Prostate gland (tissue), 2 donors: ENCODE measurements around the gene ZNF471. TPM values are rescaled to one million over a fixed set of nuclear protein-coding genes. Genes with fewer than 3 reads are reported as not detected.

Experiments used
- DNase-seq: peaks from one replicate; pipeline ENCODE4 v3.0.0-alpha.2; 2019; ENCODE audit warnings: low spot score
- H3K27ac ChIP-seq, 2 donors: fragments of 200-600 bp; sonication (generic); 2 replicates each; pipeline ENCODE4 v1.5.1; 2017 to 2019
- H3K27me3 ChIP-seq: fragments of 200-600 bp; sonication (generic); replicated peaks from 2 replicates; pipeline ENCODE4 v1.5.1; 2019; ENCODE audit not compliant: insufficient read depth
- H3K36me3 ChIP-seq, 2 donors: fragments of 200-600 bp; sonication (generic); 1 replicate in 1 of 2; 2 replicates in 1 of 2; pipeline versions ENCODE4 v1.5.1 to v1.8.1; 2017 to 2019
- H3K4me1 ChIP-seq: fragments of 200-600 bp; sonication (generic); replicated peaks from 2 replicates; pipeline ENCODE4 v1.5.1; 2019
- H3K4me3 ChIP-seq, 2 donors: fragments of 200-600 bp; sonication (generic); 2 replicates each; pipeline ENCODE4 v1.5.1; 2017 to 2019
- H3K9me3 ChIP-seq: fragments of 200-600 bp; sonication (generic); 2 replicates; pipeline ENCODE4 v1.5.1; 2017
- CTCF ChIP-seq, 4 experiments: fragments of 200-600 bp in 2 of 4; fragments of 450-650 bp in 2 of 4; sonication (generic) in 2 of 4; IDR thresholded peaks; 1 replicate in 3 of 4; 2 replicates in 1 of 4; pipeline ENCODE4 v1.5.1; 2016 to 2019; ENCODE audit warnings: antibody characterized with exemption in 4 of 4, mild to moderate bottlenecking in 2 of 4, moderate library complexity in 2 of 4
- POLR2A ChIP-seq: fragments of 450-650 bp; IDR thresholded peaks from one replicate; pipeline ENCODE4 v1.6.1; 2016; ENCODE audit warnings: antibody characterized with exemption, mild to moderate bottlenecking
- POLR2AphosphoS5 ChIP-seq: sonication (generic); formaldehyde crosslinking; IDR thresholded peaks from one replicate; pipeline ENCODE4 v1.6.1; 2017; ENCODE audit warnings: antibody characterized with exemption
- WGBS: methylation state at CpG from one replicate; pipeline ENCODE4 v1.1.5; 2018; 5-methylcytosine and 5-hydroxymethylcytosine counted together
- intact Hi-C: fragments of 100-400 bp; cut with DNase I; formaldehyde crosslinking; loops from one replicate; pipeline ENCODE4 v1.14.2; 2022
- total RNA-seq, 2 donors: library from RNA; depleted of rRNA; stranded (reverse); fragments of >200 nt; gene quantifications; one replicate each; pipeline ENCODE4 v1.1.0, GENCODE V29; 2016

ZNF471 gene
- total RNA-seq, 2 donors from 2014 or later: 4.9 to 8.8 TPM

DNA sequence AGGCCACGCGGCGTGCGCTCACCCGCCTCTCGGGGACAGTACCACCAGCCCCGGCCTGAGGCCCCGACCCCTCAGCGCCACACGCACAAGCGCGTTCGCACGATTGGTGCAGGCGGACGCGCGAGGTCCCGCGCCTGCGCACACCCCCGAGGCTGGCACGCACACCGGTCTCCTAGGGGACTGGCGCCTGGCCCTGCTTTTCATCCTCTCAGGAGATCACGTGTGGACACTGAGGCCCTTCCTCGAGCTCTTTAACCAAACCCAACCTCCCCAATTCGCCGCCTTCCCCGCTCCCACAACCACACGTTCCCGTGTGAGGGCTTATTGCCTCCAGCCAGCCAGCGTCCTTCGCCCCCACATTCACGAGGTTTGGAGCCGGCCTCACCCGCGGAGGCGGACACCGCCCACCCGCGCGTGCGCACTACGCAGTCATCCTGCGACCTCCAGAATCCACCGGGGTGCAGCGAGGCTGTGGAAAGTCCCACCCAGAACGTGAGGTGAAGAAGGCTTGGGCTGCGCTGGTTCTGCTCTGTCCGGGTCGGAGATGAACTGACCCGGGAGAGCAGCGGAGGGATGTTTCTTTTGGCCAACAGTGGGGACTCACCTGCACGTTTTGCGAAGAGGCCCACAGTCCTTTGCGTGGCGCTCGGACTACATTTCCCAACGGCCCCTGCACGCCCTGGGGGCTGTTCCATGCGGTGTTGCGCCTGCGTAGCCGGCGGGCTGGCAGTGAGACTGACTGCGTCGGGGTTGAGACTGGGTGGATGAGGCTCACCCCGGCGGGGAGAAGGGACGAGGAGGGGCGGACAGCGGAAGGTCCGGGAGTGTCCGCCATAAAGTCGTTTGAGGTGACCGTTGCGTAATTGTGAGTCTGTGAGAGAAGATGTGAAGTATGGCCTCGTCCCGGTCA, 30.0 kb upstream of the ZNF471 start:
- Histone ChIP-seq H3K27me3 (no peaks in the 10 kb centered on the region), H3K27ac (peak overlapping the region; percentile 82 to 84), H3K9me3 (no peaks in the 10 kb centered on the region), H3K4me3 (peak overlapping the region; percentile 46 to 69), H3K4me1 (no peaks in the 10 kb centered on the region), H3K36me3 (no peaks in the 10 kb centered on the region)
- under 1% methylated on average over 60 of the region's 80 CpGs for WGBS
- peak; percentile 92 for DNase-seq
- intact Hi-C loops: loop anchor here (2.0 kb wide), 1 partner anchor 85 kb away; the partner anchor contains the start of gene ZNF582
- peak; percentile 47 for TF ChIP-seq POLR2A
- TF ChIP-seq POLR2AphosphoS5: peak; percentile 93
- no peak for TF ChIP-seq CTCF (IDR thresholded peaks at IDR 0.05)

GRCh38 chr19:56491399-56491798, 16.3 kb upstream of the ZNF471 start:
- no peaks in the 10 kb centered on the region for H3K9me3 ChIP-seq

DNA sequence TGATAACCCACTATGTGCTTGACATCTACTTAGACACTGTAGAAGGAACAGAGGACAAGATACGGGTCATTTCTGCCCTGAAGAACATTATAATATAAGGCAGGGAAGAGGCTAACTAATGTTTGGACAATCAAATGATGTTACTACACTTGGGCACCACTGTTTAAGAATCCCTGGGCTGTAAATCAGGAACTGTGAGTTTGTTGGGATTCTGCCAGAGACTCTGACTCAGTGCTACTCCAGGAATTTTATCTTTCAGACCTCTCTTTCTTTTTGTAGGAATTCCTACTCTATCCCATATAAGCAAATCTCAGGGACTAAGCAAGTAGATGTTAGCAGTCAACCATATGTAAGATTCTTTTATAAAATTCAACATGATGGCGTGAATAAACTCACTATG, 3.1 kb upstream of the ZNF471 start:
- Histone ChIP-seq H3K4me3 (no peak overlapping the region), H3K27me3 (no peaks in the 10 kb centered on the region), H3K27ac (no peak overlapping the region), H3K9me3 (no peaks in the 10 kb centered on the region), H3K4me1 (peaks cover 3% of the 10 kb centered on the region), H3K36me3 (no peaks in the 10 kb centered on the region)
- no peak for TF ChIP-seq POLR2AphosphoS5
- no peak for TF ChIP-seq CTCF (IDR thresholded peaks at IDR 0.05)
- no peak for TF ChIP-seq POLR2A
- intact Hi-C loops: no loop called here
- WGBS: 93% methylated on average over 2 of the region's 2 CpGs
- no peak for DNase-seq

More at GRCh38 chr19:56491399-56491798, 16.3 kb upstream of the ZNF471 start:
- Histone ChIP-seq H3K27me3 (no peaks in the 10 kb centered on the region), H3K4me1 (no peaks in the 10 kb centered on the region), H3K36me3 (no peaks in the 10 kb centered on the region), H3K27ac (no peak overlapping the region), H3K4me3 (no peak overlapping the region)
- WGBS: 80% methylated on average over 3 of the region's 3 CpGs
- intact Hi-C loops: no loop called here
- no peak for DNase-seq
- no peak for TF ChIP-seq CTCF (IDR thresholded peaks at IDR 0.05)
- no peak for TF ChIP-seq POLR2A
- no peak for TF ChIP-seq POLR2AphosphoS5

DNA sequence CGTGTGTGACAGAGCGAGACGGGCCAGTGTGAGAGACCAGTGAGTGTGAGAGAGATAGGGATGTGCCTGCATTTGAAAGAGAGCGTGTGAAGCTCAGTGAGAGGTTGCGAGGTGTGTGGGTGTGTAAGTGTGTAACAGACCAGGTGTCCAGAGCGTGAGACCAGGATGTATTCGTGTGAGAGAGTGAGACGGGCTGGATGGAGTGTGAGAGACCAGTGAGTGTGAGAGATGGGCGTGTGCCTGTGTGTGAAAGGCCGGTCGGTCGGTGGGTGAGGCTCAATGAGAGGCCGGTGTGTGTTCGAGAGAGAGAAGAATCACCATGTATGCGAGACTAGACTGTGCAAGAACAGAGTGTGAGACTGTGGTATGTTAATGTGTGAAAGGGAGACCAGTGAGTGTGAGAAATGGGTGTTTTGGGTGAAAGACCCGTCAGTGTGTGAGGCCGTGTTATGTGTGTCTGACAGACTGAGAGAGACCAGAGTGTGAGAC, 679 bp downstream of the ZNF471 start:
- intact Hi-C loops: no loop called here
- Histone ChIP-seq H3K27me3 (no peaks in the 10 kb centered on the region), H3K4me3 (peak overlapping the region; percentile 71), H3K4me1 (peaks cover 3% of the 10 kb centered on the region), H3K27ac (peak overlapping the region; percentile 96 to 98), H3K9me3 (no peaks in the 10 kb centered on the region), H3K36me3 (peaks cover 0 to 3% of the 10 kb centered on the region in 2 donors)
- 5% methylated on average over 17 of the region's 17 CpGs for WGBS
- TF ChIP-seq POLR2AphosphoS5 (no peak), CTCF (IDR thresholded peaks at IDR 0.05) (no peak), POLR2A (no peak)
- DNase-seq: peak; percentile 16
